Prostate gland (tissue), 2 donors: Measurements from ENCODE around the gene ABL1.

Experiments used
- CTCF ChIP-seq, 4 experiments: fragments of 200-600 bp in 2 of 4; fragments of 450-650 bp in 2 of 4; sonication (generic) in 2 of 4; IDR thresholded peaks; 1 replicate in 3 of 4; 2 replicates in 1 of 4; pipeline ENCODE4 v1.5.1; 2016 to 2019; ENCODE audit warnings: antibody characterized with exemption in 4 of 4, mild to moderate bottlenecking in 2 of 4, moderate library complexity in 2 of 4
- POLR2A ChIP-seq: fragments of 450-650 bp; IDR thresholded peaks from one replicate; pipeline ENCODE4 v1.6.1; 2016; ENCODE audit warnings: antibody characterized with exemption, mild to moderate bottlenecking
- POLR2AphosphoS5 ChIP-seq: sonication (generic); formaldehyde crosslinking; IDR thresholded peaks from one replicate; pipeline ENCODE4 v1.6.1; 2017; ENCODE audit warnings: antibody characterized with exemption

DNA sequence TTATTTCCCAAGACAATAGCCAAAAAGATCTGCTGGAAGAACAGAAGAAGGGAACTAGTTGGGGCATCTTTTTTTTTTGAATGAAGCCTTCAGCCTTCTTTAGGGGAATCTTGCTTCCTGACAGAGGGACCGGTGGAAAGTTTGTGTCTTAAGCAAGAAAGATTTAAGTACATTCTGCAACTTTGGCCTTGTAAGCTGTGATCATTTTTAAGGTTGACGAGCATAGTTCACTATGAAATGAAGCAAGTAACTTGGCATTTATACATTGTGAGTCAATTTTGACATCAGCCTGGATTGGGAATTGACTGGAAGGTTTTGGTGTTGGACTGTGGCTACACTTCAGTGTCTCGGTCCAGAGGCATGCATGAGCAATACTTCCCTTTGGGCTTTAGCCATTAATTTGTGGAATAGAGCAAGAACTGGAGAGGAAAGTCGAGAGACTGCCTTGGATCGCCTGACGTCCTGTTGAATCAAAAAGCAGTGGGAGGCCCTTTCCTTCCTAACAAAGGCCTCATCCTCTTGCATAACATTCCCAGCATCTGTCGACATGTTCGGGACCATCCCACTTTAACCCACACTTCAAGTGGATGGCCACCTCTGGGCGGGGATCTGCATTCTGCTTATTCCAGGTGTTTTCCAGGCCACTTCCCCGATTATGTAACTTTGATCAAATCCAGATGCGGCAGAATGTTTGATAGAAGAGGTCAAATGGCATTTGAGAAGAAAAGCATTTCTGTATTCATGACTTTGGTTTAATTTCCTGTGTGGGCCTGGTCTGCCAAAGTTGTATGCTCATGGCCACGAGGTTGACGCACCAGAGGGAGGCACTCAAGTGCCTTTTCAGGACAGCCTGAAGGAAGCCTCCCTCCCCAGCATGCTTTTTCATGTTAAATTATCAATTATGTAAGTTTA, 12.5 kb downstream of the ABL1 start:
- TF ChIP-seq CTCF (IDR thresholded peaks at IDR 0.05) (no peak), POLR2AphosphoS5 (peak; percentile 71), POLR2A (no peak)
